HG03460 (cell line): ENCODE measurements around the gene RING1.
"Not testable (repeated sequence)": the region's sequence is repeated elsewhere in the genome, so short reads cannot be mapped to it uniquely, and the experiment has no call there.

Experiments
- ATAC-seq: cut with Tn5 transposase; IDR thresholded peaks from one replicate; pipeline ENCODE4 v1.9.1; 2021; ENCODE audit not compliant: unreplicated experiment

Gene RING1

GRCh38 chr6:33205191-33206026, 2.9 kb upstream of the RING1 start:
- no peak for ATAC-seq

- no peak for ATAC-seq
Observed at GRCh38 chr6:33206027-33206863, 2.1 kb upstream of the RING1 start.

GRCh38 chr6:33206864-33207551, 1.3 kb upstream of the RING1 start:
- no peak for ATAC-seq

GRCh38 chr6:33207552-33208090, 679 bp upstream of the RING1 start:
- ATAC-seq, result no peak

- ATAC-seq, result no peak
Observed at GRCh38 chr6:33209856-33210255, 1.6 kb downstream of the RING1 start.

- no peak for ATAC-seq
Observed at GRCh38 chr6:33211136-33211535, 2.8 kb downstream of the RING1 start.

GRCh38 chr6:33211666-33212422, 3.5 kb downstream of the RING1 start:
- ATAC-seq, result no peak

GRCh38 chr6:33212857-33213165, 4.5 kb downstream of the RING1 start:
- ATAC-seq, result no peak

- ATAC-seq, result no peak
Observed at GRCh38 chr6:33213166-33213988, 5.1 kb downstream of the RING1 start.

GRCh38 chr6:33213989-33214335, 5.7 kb downstream of the RING1 start:
- no peak for ATAC-seq

- no peak for ATAC-seq
Observed at GRCh38 chr6:33215271-33216116, 7.2 kb downstream of the RING1 start.

GRCh38 chr6:33216117-33216649, 7.9 kb downstream of the RING1 start:
- no peak for ATAC-seq

GRCh38 chr6:33217246-33217645, 8.9 kb downstream of the RING1 start:
- ATAC-seq, result no peak

- ATAC-seq, result no peak
Observed at GRCh38 chr6:33217681-33218080, 9.4 kb downstream of the RING1 start.

GRCh38 chr6:33226503-33227120, 18.3 kb downstream of the RING1 start:
- ATAC-seq, result not testable (repeated sequence)

GRCh38 chr6:33235221-33235634, 26.9 kb downstream of the RING1 start:
- ATAC-seq, result no peak

GRCh38 chr6:33236328-33236727, 28.0 kb downstream of the RING1 start:
- no peak for ATAC-seq

- no peak for ATAC-seq
Observed at GRCh38 chr6:33236852-33237251, 28.6 kb downstream of the RING1 start.
